Skeletal muscle satellite cell (primary cell): ENCODE data around the gene ODAD3.
"Not testable (repeated sequence)": the region's sequence is repeated elsewhere in the genome, so short reads cannot be mapped to it uniquely, and the experiment has no call there.

Source experiments
- H3K27me3 ChIP-seq: 2 replicates; pipeline ENCODE4 v1.7.0; 2013; ENCODE audit warnings: low read length; ENCODE audit not compliant: control insufficient read depth, insufficient read depth
- H3K36me3 ChIP-seq: 2 replicates; pipeline ENCODE4 v1.7.0; 2013; ENCODE audit warnings: mild to moderate bottlenecking, control low read depth, low read length; ENCODE audit not compliant: insufficient read depth
- H3K4me1 ChIP-seq: 2 replicates; pipeline ENCODE4 v1.7.0; 2013; ENCODE audit warnings: low read length; ENCODE audit not compliant: control insufficient read depth, insufficient read depth
- H3K4me2 ChIP-seq: 2 replicates; pipeline ENCODE4 v1.7.0; 2013; ENCODE audit warnings: mild to moderate bottlenecking, low read length
- H3K4me3 ChIP-seq: 2 replicates; pipeline ENCODE4 v1.7.0; 2013; ENCODE audit warnings: low read length
- H3K9ac ChIP-seq: 2 replicates; pipeline ENCODE4 v1.7.0; 2013; ENCODE audit warnings: mild to moderate bottlenecking, low read depth, low read length, moderate library complexity
- H3K9me3 ChIP-seq: replicated peaks from 2 replicates; pipeline ENCODE4 v1.7.0; 2013; ENCODE audit warnings: mild to moderate bottlenecking, control low read depth, low read length

Gene ODAD3

DNA sequence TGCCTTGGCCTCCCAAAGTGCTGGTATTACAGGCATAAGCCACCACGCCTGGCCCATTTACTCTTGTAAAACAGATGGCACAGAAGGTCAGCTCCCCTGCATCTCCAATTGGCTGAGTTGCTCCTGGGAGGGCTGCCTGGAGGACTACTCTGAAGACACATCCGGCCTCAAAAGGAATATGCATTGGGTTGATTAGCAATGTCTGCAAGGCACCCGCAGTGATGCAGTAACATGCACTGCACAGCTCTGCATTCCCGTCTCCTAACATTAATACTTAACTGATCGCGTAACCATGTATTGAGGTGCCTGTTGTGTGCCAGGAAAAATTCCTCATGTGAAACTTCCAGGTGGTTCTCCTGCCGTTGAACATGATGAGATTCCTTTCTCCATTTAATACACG lies 40.9 kb upstream of the ODAD3 start:
- H3K36me3 ChIP-seq: no peaks in the 10 kb centered on the region
- no peak overlapping the region for H3K9ac ChIP-seq
- no peaks in the 10 kb centered on the region for H3K9me3 ChIP-seq
- H3K4me3 ChIP-seq: no peak overlapping the region
- no peaks in the 10 kb centered on the region for H3K4me1 ChIP-seq
- H3K4me2 ChIP-seq: no peak overlapping the region
- peaks cover 39% of the 10 kb centered on the region for H3K27me3 ChIP-seq

DNA sequence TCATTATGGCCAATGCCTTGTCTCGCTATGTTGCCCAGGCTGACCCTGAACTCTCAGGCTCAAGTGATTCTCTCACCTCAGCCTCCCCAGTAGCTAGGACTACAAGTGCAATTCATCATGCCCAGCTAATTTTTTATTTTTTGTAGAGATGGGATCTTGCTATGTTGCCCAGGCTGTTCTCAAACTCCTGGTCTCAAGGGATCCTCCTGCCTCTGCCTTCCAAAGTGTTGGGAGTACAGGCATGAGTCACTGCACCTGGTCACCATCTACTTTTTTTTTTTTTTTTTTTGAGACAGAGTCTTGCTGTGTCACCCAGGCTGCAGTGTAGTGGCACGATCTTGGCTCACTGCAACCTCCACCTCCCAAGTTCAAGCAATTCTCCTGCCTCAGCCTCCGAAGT lies 40.4 kb upstream of the ODAD3 start:
- H3K36me3 ChIP-seq: not testable (repeated sequence)
- H3K27me3 ChIP-seq: peaks cover 34% of the 10 kb centered on the region

DNA sequence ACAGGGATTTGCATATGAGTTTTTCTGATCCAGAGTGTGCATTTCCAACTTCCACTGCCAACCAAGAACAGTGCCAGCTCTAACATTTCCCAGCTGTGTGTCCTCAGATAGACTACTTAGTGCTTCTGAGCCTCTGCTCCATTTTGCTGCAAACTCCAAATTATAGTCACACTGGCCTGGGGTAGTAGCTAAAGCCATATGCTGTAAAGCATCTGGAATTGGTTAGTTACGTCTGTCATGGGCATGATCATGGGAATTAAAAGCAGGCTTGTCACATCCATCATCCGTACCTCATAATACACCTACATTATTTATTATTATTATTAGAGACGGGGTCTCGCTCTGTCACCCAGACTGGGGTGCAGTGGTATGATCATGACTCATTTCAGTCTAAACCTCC lies 38.8 kb upstream of the ODAD3 start:
- H3K4me2 ChIP-seq: no peak overlapping the region
- no peaks in the 10 kb centered on the region for H3K4me1 ChIP-seq
- no peak overlapping the region for H3K9ac ChIP-seq
- no peaks in the 10 kb centered on the region for H3K36me3 ChIP-seq
- no peaks in the 10 kb centered on the region for H3K9me3 ChIP-seq
- H3K27me3 ChIP-seq: peaks cover 24% of the 10 kb centered on the region
- H3K4me3 ChIP-seq: no peak overlapping the region

More for the DNA sequence above, 40.4 kb upstream of the ODAD3 start:
- not testable (repeated sequence) for H3K4me3 ChIP-seq, H3K4me1 ChIP-seq, H3K9ac ChIP-seq, H3K4me2 ChIP-seq, H3K9me3 ChIP-seq

DNA sequence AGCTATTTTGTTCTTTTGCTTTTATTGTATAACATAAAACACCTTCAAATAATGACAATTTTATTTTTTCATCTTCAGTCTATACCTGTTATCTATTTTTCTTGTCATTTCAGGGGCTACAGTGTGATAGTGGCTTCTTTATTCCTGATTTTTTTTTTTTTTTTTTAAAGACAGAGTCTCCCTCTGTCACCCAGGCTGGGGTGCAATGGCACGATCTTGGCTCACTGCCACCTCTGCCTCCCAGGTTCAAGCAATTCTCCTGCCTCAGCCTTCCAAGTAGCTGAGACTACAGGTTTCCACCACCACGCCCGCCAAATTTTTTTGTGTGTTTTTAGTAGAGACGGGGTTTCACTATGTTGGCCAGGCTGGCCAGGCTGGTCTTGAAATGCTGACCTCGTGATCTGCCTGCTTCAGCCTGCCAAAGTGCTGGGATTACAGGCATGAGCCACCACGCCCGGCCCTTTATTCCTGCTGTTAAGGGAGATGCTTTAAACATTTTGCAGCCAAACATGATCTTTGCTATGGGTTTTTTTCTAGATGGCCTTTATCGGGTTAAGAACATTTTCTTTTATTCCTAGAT lies 33.4 kb upstream of the ODAD3 start:
- H3K36me3 ChIP-seq, H3K4me2 ChIP-seq, H3K4me3 ChIP-seq, H3K9ac ChIP-seq, H3K4me1 ChIP-seq, H3K9me3 ChIP-seq, H3K27me3 ChIP-seq: not testable (repeated sequence)

DNA sequence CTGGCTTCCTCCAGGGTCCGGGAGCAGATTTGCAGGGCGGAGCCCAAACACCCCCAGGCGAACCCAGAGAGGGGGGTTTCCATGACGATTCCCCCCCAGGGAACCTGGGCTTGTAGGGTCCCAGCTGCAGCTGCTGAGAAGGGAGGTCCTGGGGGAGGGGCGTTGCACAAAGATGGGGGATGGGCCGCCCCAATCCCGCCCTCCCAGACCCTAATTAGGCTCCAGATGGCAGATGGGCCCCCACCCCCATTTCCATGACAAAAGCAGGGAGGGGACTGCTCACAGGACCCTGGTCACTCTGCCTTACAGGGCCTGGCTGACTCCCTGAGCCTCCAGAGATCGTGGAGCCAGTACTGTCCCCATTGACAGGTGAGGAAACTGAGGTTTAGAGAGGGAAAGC lies 30.7 kb upstream of the ODAD3 start:
- Histone ChIP-seq H3K4me1 (no peaks in the 10 kb centered on the region), H3K36me3 (no peaks in the 10 kb centered on the region), H3K9ac (no peak overlapping the region), H3K27me3 (no peaks in the 10 kb centered on the region), H3K4me3 (no peak overlapping the region), H3K4me2 (no peak overlapping the region), H3K9me3 (no peaks in the 10 kb centered on the region)

DNA sequence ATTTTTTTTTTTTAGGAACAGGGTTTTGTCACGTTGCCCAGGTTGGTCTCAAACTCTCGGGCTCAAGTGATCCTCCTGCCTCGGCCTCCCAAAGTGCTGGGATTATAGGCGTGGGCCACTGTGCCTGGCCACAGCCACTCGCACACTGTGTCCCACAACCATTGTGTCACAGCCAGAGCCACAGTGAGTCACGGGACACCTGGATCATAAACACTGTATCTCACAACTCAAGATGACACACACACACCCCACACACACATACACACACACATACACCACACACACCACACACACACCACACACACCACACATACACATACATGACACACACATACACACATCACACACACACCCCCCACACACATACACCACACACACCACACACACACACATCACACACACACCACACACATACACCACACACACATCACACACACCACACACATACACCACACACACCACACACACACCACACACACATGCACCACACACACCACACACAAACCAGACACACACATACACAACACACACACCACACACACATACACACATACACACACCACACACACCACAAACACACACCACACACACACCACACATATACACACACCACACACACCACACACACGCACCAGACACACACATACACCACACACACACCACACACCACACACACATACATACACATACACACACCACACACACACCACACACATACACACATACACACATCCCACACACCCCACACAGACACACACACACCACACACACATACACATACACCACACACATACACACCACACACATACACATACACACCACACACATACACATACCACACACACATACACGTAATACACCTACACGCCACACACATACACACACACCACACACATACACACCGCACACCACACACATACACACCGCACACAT lies 29.7 kb upstream of the ODAD3 start:
- Histone ChIP-seq H3K4me3 (no peak overlapping the region), H3K4me2 (no peak overlapping the region), H3K27me3 (no peaks in the 10 kb centered on the region)

DNA sequence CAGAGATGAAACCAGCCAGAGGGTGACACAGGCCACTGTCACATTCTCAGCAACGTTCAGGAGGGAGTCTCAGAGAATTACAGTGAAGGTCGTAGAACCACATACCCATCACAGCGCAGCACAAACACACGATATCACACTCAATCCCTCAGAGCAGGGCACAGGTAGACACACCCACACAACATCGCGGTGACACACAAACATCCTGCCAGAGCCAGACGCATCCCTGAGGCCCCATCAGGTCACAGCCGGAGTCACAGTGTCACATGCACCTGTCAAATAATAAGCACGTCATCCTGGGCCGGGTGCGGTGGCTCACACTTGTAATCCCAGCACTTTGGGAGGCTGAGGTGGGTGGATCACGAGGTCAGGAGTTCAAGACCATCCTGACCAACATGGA lies 28.5 kb upstream of the ODAD3 start:
- Histone ChIP-seq H3K4me2 (no peak overlapping the region), H3K27me3 (peaks cover 4% of the 10 kb centered on the region), H3K9ac (no peak overlapping the region), H3K9me3 (no peaks in the 10 kb centered on the region), H3K36me3 (no peaks in the 10 kb centered on the region), H3K4me3 (no peak overlapping the region), H3K4me1 (no peaks in the 10 kb centered on the region)

More for the DNA sequence above, 29.7 kb upstream of the ODAD3 start:
- H3K4me1 ChIP-seq: no peaks in the 10 kb centered on the region
- H3K9me3 ChIP-seq: no peaks in the 10 kb centered on the region
- no peak overlapping the region for H3K9ac ChIP-seq
- no peaks in the 10 kb centered on the region for H3K36me3 ChIP-seq

DNA sequence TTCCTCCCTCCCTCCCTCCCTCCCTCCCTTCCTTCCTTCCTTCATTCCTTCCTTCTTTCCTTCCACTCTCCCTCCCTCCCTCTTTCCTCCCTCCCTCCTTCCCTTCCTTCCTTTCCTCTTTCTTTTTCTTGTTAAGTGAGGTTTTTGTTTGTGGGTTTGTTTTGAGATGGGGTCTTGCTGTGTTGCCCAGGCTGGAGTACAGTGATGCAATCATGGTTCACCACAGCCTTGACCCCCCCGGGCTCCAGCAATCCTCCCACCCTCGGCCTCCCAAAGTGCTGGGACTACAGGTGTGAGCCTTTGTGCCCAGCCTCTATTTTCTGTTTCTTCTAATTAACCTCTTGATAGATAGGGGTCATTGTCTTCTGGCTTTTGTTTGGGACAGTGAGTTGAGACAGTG lies 26.5 kb upstream of the ODAD3 start:
- no peak overlapping the region for H3K4me2 ChIP-seq
- H3K9ac ChIP-seq: no peak overlapping the region
- H3K9me3 ChIP-seq: no peaks in the 10 kb centered on the region
- no peak overlapping the region for H3K4me3 ChIP-seq
- peaks cover 13% of the 10 kb centered on the region for H3K27me3 ChIP-seq
- no peaks in the 10 kb centered on the region for H3K4me1 ChIP-seq
- H3K36me3 ChIP-seq: no peaks in the 10 kb centered on the region

DNA sequence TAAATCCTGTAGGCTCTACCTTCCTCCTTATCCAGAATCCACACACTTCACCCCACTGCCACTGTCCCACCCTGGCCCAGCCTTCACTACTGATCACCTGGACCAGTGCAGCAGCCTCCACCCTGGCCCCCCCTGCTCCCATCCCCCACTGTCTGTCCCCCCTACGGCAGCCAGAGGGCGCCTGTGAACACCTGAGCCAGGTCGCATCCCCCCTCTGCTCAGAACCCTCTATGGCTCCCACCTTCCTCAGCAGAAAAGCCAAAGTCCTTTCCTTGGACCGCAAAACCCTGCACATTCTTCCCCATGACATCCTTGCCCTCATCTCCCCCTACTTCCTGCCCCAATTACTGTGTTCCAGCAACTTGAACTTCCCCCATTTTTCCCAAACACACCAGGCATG lies 25.3 kb upstream of the ODAD3 start:
- Histone ChIP-seq H3K36me3 (no peaks in the 10 kb centered on the region), H3K27me3 (peaks cover 13% of the 10 kb centered on the region), H3K4me3 (no peak overlapping the region), H3K9ac (no peak overlapping the region), H3K9me3 (no peaks in the 10 kb centered on the region), H3K4me2 (no peak overlapping the region), H3K4me1 (no peaks in the 10 kb centered on the region)

DNA sequence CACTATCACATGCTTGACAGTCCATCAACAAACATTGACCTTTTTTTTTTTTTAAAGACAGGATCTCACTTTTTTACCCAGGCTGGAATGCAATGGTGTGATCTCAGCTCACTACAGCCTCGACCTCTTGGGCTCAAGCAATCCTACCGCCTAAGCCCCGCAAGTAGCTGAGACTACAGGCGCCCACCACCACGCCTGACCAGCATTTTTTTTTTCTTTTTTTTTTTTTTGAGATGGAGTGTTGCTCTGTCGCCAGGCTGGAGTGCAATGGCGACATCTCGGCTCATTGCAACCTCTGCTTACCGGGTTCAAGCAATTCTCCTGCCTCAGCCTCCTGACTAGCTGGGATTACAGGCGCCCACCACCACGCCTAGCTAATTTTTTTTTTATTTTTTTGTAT lies 24.0 kb upstream of the ODAD3 start:
- H3K4me3 ChIP-seq, H3K9me3 ChIP-seq, H3K4me1 ChIP-seq, H3K9ac ChIP-seq, H3K36me3 ChIP-seq, H3K4me2 ChIP-seq: not testable (repeated sequence)
- H3K27me3 ChIP-seq: peaks cover 13% of the 10 kb centered on the region

DNA sequence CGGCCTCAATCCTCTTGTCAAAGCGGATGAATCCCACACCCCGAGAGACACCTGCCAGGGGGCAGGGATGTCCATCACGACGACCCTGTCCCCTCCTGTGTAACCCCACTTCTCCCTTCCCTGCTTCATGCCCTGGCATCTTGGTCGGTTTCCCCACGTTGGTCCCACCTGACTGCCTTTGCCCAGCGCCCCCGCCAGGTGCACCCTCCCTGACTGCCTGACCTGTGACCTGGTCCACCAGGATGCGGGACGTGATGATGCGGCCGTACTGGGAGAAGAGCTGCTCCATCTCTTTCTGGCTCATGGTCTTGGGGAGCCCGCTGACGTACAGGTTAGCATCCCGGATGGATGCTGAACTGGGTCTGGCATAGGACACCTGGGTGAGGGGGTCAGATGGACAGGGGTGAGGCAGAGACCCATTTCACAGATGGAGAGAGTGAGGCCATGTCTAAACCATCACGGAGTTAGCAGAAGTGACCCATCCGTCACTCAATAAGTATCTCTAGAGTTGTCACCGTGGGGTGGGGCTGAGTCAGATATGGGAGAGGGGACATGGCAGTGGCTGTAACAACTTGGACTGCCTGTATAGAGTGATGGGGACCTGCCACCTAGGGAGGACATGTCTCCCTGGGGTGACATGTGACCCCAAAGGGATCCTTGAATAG lies 23.4 kb upstream of the ODAD3 start:
- no peaks in the 10 kb centered on the region for H3K36me3 ChIP-seq
- no peak overlapping the region for H3K4me3 ChIP-seq
- H3K4me2 ChIP-seq: no peak overlapping the region
- H3K9ac ChIP-seq: no peak overlapping the region
- H3K27me3 ChIP-seq: peaks cover 13% of the 10 kb centered on the region
- H3K9me3 ChIP-seq: no peaks in the 10 kb centered on the region
- H3K4me1 ChIP-seq: no peaks in the 10 kb centered on the region
